ENCODE results near the gene PTPRF.

Gene PTPRF

DNA sequence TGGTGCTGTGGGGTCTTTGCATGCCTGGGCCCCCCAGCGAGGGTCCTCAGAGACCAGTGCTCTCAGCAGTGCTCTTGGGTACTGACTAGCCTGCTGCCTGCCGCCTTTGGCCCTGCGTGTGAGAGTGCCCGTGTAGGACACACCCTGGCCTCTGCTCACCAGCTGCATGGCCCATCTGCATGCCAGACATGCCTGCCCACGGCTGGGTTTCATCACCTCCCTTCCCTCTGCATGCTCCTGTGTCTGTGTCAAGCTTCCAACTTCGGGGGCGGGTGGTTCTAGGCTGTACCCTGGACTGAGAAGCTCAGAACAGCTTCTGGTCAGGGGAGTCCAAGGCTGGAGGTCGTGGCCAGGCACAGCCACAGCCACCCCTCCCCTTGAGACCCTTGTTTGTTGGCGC is 56.9 kb downstream of the PTPRF start:
- TF ChIP-seq, protein P1, sequence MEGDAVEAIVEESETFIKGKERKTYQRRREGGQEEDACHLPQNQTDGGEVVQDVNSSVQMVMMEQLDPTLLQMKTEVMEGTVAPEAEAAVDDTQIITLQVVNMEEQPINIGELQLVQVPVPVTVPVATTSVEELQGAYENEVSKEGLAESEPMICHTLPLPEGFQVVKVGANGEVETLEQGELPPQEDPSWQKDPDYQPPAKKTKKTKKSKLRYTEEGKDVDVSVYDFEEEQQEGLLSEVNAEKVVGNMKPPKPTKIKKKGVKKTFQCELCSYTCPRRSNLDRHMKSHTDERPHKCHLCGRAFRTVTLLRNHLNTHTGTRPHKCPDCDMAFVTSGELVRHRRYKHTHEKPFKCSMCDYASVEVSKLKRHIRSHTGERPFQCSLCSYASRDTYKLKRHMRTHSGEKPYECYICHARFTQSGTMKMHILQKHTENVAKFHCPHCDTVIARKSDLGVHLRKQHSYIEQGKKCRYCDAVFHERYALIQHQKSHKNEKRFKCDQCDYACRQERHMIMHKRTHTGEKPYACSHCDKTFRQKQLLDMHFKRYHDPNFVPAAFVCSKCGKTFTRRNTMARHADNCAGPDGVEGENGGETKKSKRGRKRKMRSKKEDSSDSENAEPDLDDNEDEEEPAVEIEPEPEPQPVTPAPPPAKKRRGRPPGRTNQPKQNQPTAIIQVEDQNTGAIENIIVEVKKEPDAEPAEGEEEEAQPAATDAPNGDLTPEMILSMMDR (IDR thresholded peaks at IDR 0.05; ENCODE audit: low read depth, low read length, missing control alignments): no peak
- DNase-seq (ENCODE audit: low read depth): no peak
- H3K4me3 ChIP-seq (ENCODE audit: low read depth, low read length): no peak overlapping the region
- in situ Hi-C loops (cut with HindIII; ENCODE audit: low sequenced_read_pairs): no loop called here

DNA sequence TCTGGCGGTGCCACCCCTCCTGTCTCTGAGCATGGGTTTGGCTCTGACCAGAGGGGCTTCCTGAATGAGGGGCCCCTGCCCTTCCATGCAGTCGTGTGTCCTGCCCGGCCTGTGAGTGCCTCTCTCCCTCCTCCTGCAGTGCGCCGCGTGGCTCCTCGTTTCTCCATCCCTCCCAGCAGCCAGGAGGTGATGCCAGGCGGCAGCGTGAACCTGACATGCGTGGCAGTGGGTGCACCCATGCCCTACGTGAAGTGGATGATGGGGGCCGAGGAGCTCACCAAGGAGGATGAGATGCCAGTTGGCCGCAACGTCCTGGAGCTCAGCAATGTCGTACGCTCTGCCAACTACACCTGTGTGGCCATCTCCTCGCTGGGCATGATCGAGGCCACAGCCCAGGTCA is 57.9 kb downstream of the PTPRF start:
- H3K4me3 ChIP-seq (ENCODE audit: low read depth, low read length): no peak overlapping the region
- in situ Hi-C loops (cut with HindIII; ENCODE audit: low sequenced_read_pairs): no loop called here
- DNase-seq (ENCODE audit: low read depth): no peak
- TF ChIP-seq, protein P1 (IDR thresholded peaks at IDR 0.05; ENCODE audit: low read depth, low read length, missing control alignments): no peak

DNA sequence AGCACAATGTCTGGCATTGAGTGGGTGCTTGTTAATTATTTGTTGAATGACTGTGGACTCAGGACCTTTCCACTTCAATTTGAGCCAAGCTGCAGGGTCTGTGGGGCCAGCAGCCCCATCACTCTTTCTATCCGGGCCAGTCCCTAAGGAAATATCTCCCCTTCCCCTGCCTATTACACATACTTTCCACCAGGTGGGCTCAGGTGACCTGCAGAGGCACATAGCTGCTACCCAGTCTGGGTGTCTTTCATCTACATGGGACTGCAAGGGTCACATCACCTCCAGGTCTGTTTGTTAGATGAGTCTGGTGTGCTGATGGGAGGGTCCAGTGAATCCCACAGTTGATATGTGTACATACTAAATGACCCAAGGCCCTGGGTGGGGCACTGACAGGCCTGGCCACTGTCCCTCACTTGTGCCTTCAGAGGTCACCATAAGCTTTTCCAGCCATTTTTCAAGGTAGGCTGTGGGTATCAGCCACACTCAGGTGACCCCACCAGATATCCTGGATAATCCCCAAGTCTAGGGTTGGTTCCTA is 59.8 kb downstream of the PTPRF start:
- TF ChIP-seq, protein P1 (IDR thresholded peaks at IDR 0.05; ENCODE audit: low read depth, low read length, missing control alignments): peak; percentile 37
- no peak for DNase-seq (ENCODE audit: low read depth)
- in situ Hi-C loops (cut with HindIII; ENCODE audit: low sequenced_read_pairs): no loop called here
- H3K4me3 ChIP-seq (ENCODE audit: low read depth, low read length): no peak overlapping the region

DNA sequence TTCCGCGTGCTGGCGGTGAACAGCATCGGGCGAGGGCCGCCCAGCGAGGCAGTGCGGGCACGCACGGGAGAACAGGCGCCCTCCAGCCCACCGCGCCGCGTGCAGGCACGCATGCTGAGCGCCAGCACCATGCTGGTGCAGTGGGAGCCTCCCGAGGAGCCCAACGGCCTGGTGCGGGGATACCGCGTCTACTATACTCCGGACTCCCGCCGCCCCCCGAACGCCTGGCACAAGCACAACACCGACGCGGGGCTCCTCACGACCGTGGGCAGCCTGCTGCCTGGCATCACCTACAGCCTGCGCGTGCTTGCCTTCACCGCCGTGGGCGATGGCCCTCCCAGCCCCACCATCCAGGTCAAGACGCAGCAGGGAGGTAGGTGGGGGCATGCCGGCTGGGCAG is 60.5 kb downstream of the PTPRF start:
- H3K4me3 ChIP-seq (ENCODE audit: low read depth, low read length): no peak overlapping the region
- DNase-seq (ENCODE audit: low read depth): no peak
- in situ Hi-C loops (cut with HindIII; ENCODE audit: low sequenced_read_pairs): no loop called here
- TF ChIP-seq, protein P1 (IDR thresholded peaks at IDR 0.05; ENCODE audit: low read depth, low read length, missing control alignments): no peak

DNA sequence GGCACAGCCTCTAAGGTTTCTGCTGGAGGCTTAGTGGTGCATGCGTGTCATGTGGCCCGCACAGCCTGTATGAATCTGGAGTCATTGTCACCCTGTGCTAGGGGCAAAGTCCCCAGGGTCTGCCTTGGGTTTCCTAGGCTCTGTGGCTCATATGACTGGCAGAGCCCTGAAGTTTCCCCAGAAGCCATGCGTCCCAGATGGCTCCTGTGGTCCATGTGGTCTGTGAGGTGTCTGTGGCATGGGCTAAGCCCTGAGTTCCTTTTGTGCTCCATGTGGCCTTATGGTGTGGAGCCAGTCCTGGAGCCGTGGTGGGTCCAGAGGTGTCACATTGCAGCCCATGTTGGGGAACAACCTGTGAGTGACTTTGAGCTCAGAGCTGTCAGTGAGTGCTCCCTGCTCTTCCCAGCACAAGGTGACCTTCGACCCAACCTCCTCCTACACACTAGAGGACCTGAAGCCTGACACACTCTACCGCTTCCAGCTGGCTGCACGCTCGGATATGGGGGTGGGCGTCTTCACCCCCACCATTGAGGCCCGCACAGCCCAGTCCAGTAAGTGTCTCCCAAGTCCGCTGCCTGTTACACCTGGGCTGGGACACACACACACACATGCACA is 61.5 kb downstream of the PTPRF start:
- in situ Hi-C loops (cut with HindIII; ENCODE audit: low sequenced_read_pairs): no loop called here
- DNase-seq (ENCODE audit: low read depth): no peak
- TF ChIP-seq, protein P1 (IDR thresholded peaks at IDR 0.05; ENCODE audit: low read depth, low read length, missing control alignments): no peak
- H3K4me3 ChIP-seq (ENCODE audit: low read depth, low read length): no peak overlapping the region

DNA sequence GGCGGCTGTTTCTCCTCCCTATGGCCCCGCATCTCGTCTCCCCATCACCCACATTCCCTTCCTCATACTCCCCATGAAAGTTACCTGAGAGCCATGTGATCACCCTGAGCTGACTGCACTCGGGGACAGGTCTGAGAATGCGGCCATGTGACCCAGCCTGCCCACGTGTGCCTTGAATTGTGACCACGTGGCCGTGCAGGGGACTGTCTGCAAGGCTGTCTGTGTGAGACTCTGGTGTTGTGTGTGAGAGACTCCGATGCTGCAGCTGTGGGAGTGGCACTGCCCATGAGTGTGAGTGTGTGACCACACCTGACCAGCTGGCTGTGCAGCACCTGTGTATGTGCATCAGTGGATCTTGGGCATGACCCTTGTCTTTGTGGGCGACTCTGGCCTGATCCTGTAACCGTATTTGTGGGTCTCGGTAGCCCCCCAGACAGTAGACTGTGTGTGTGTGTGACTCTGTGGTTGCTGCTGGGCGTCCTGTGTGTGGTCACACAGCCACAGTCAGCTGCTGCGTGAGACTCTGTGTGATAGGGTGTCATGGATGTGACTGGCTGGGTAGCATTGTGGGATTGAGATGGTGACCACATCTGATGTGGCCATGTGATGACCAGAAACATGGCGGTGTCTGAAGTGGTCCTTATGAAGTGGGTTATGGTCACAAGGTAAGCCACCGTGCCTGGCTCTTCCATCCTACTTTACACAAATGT is 62.4 kb downstream of the PTPRF start:
- no peak overlapping the region for H3K4me3 ChIP-seq (ENCODE audit: low read depth, low read length)
- in situ Hi-C loops (cut with HindIII; ENCODE audit: low sequenced_read_pairs): no loop called here
- DNase-seq (ENCODE audit: low read depth): no peak
- TF ChIP-seq, protein P1 (IDR thresholded peaks at IDR 0.05; ENCODE audit: low read depth, low read length, missing control alignments): no peak

Data from astrocyte of the cerebellum (primary cell).